Activated CD8-positive, alpha-beta memory T cell treated with anti-CD3 and anti-CD28 coated beads, Interleukin-2, amount 50 U/mL, for 1 hour (primary cell): ENCODE results near the gene FTH1.

Source experiments
- DNase-seq: peaks from one replicate; pipeline ENCODE4 v3.0.0-alpha.2; 2020; ENCODE audit errors: extremely low read depth

Gene FTH1

GRCh38 chr11:61949169-61950034 is 18.0 kb downstream of the FTH1 start:
- DNase-seq, result no peak

GRCh38 chr11:61948505-61948904 is 18.9 kb downstream of the FTH1 start:
- DNase-seq, result no peak

- no peak for DNase-seq
Observed at GRCh38 chr11:61947486-61948210, 19.8 kb downstream of the FTH1 start.

GRCh38 chr11:61946894-61947293 is 20.5 kb downstream of the FTH1 start:
- no peak for DNase-seq

GRCh38 chr11:61945191-61945590 is 22.2 kb downstream of the FTH1 start:
- DNase-seq, result no peak

- DNase-seq, result no peak
Observed at GRCh38 chr11:61940466-61940865, 27.0 kb downstream of the FTH1 start.

GRCh38 chr11:61935861-61936260 is 31.6 kb downstream of the FTH1 start:
- no peak for DNase-seq

- DNase-seq, result no peak
Observed at GRCh38 chr11:61930933-61931332, 36.5 kb downstream of the FTH1 start.

- DNase-seq, result no peak
Observed at GRCh38 chr11:61928606-61929005, 38.8 kb downstream of the FTH1 start.

GRCh38 chr11:61927501-61927900 is 39.9 kb downstream of the FTH1 start:
- DNase-seq, result no peak

GRCh38 chr11:61926235-61926634 is 41.2 kb downstream of the FTH1 start:
- DNase-seq, result no peak

GRCh38 chr11:61925736-61926135 is 41.7 kb downstream of the FTH1 start:
- no peak for DNase-seq

- DNase-seq, result no peak
Observed at GRCh38 chr11:61924064-61924455, 43.4 kb downstream of the FTH1 start.

- no peak for DNase-seq
Observed at GRCh38 chr11:61923166-61924063, 44.0 kb downstream of the FTH1 start.

GRCh38 chr11:61922539-61922938 is 44.9 kb downstream of the FTH1 start:
- no peak for DNase-seq

- no peak for DNase-seq
Observed at GRCh38 chr11:61921446-61921845, 46.0 kb downstream of the FTH1 start.

- no peak for DNase-seq
Observed at GRCh38 chr11:61919705-61920631, 47.5 kb downstream of the FTH1 start.

- DNase-seq, result no peak
Observed at GRCh38 chr11:61918938-61919704, 48.3 kb downstream of the FTH1 start.

- no peak for DNase-seq
Observed at GRCh38 chr11:61918251-61918937, 49.0 kb downstream of the FTH1 start.
